NAMALWA (cell line): ENCODE results near the gene CTSE.

Experiments
- DNase-seq: peaks from one replicate; pipeline ENCODE4 v3.0.0-alpha.2; 2015; ENCODE audit warnings: low spot score

The CTSE gene

GRCh38 chr1:205991237-205991636 lies 32.5 kb downstream of the CTSE start:
- DNase-seq, result no peak

- no peak for DNase-seq
These were observed 33.5 kb downstream of the CTSE start for GRCh38 chr1:205990226-205990625.

- DNase-seq, result no peak
These were observed 33.9 kb downstream of the CTSE start for GRCh38 chr1:205989786-205990185.

GRCh38 chr1:205988585-205988995 lies 35.1 kb downstream of the CTSE start:
- DNase-seq, result no peak

GRCh38 chr1:205986861-205987260 lies 36.8 kb downstream of the CTSE start:
- no peak for DNase-seq

- DNase-seq, result peak; percentile 20
These were observed 37.4 kb downstream of the CTSE start for GRCh38 chr1:205986292-205986691.

- DNase-seq, result no peak
These were observed 38.2 kb downstream of the CTSE start for GRCh38 chr1:205985330-205986005.

GRCh38 chr1:205983925-205984725 lies 39.6 kb downstream of the CTSE start:
- DNase-seq, result peak; percentile 38

GRCh38 chr1:205981257-205981656 lies 42.4 kb downstream of the CTSE start:
- DNase-seq, result no peak

GRCh38 chr1:205980237-205980870 lies 43.3 kb downstream of the CTSE start:
- DNase-seq, result no peak

GRCh38 chr1:205979301-205979700 lies 44.4 kb downstream of the CTSE start:
- DNase-seq, result no peak

- no peak for DNase-seq
These were observed 45.0 kb downstream of the CTSE start for GRCh38 chr1:205978676-205979075.

- peak; percentile 88 for DNase-seq
These were observed 46.2 kb downstream of the CTSE start for GRCh38 chr1:205977402-205978014.

- no peak for DNase-seq
These were observed 46.8 kb downstream of the CTSE start for GRCh38 chr1:205976708-205977401.

GRCh38 chr1:205976036-205976435 lies 47.7 kb downstream of the CTSE start:
- no peak for DNase-seq

- no peak for DNase-seq
These were observed 48.2 kb downstream of the CTSE start for GRCh38 chr1:205975387-205975998.

GRCh38 chr1:205974712-205975111 lies 49.0 kb downstream of the CTSE start:
- DNase-seq, result no peak

GRCh38 chr1:205973377-205974232 lies 50.1 kb downstream of the CTSE start:
- DNase-seq, result no peak

- DNase-seq, result no peak
These were observed 51.1 kb downstream of the CTSE start for GRCh38 chr1:205972491-205973168.

GRCh38 chr1:205972081-205972480 lies 51.6 kb downstream of the CTSE start:
- DNase-seq, result no peak
